Hepatocyte (in vitro differentiated cells): Measurements from ENCODE around the gene RPP40.

Experiments used
- CTCF ChIP-seq: fragments of 200-600 bp; sonication (generic); IDR thresholded peaks from 2 replicates; pipeline ENCODE4 v1.5.1; 2016; ENCODE audit warnings: antibody characterized with exemption, mild to moderate bottlenecking; ENCODE audit not compliant: poor library complexity
- EZH2 ChIP-seq: fragments of 200-600 bp; sonication (generic); IDR thresholded peaks from 2 replicates; pipeline ENCODE4 v1.6.1; 2016; ENCODE audit warnings: antibody characterized with exemption, mild to moderate bottlenecking, borderline replicate concordance

- TF ChIP-seq CTCF (no peak), EZH2 (no peak)
Measured at GRCh38 chr6:4969609-4970285, 34.1 kb downstream of the RPP40 start.
